ENCODE measurements around the gene HMGN2.
A peak's percentile ranks its signal among the peaks of the same experiment; 100 is the strongest.
"Not testable (repeated sequence)": the region's sequence is repeated elsewhere in the genome, so short reads cannot be mapped to it uniquely, and the experiment has no call there.

Gene HMGN2

GRCh38 chr1:26477446-26478152, 5.4 kb downstream of the HMGN2 start:
- DNase-seq (ENCODE audit: low spot score) = no peak

- DNase-seq (ENCODE audit: low spot score) = no peak
Measured at GRCh38 chr1:26478159-26478558, 5.9 kb downstream of the HMGN2 start.

GRCh38 chr1:26478988-26479387, 6.7 kb downstream of the HMGN2 start:
- no peak for DNase-seq (ENCODE audit: low spot score)

- peak; percentile 13 for DNase-seq (ENCODE audit: low spot score)
Measured at GRCh38 chr1:26482921-26483320, 10.7 kb downstream of the HMGN2 start.

GRCh38 chr1:26483980-26484379, 11.7 kb downstream of the HMGN2 start:
- peak; percentile 14 for DNase-seq (ENCODE audit: low spot score)

- no peak for DNase-seq (ENCODE audit: low spot score)
Measured at GRCh38 chr1:26490155-26490554, 17.9 kb downstream of the HMGN2 start.

- DNase-seq (ENCODE audit: low spot score) = no peak
Measured at GRCh38 chr1:26493267-26493666, 21.0 kb downstream of the HMGN2 start.

GRCh38 chr1:26493938-26494337, 21.7 kb downstream of the HMGN2 start:
- no peak for DNase-seq (ENCODE audit: low spot score)

GRCh38 chr1:26496861-26497260, 24.6 kb downstream of the HMGN2 start:
- DNase-seq (ENCODE audit: low spot score) = no peak

GRCh38 chr1:26498894-26499293, 26.7 kb downstream of the HMGN2 start:
- no peak for DNase-seq (ENCODE audit: low spot score)

- peak; percentile 91 for DNase-seq (ENCODE audit: low spot score)
Measured at GRCh38 chr1:26500488-26501175, 28.4 kb downstream of the HMGN2 start.

GRCh38 chr1:26510711-26511110, 38.5 kb downstream of the HMGN2 start:
- DNase-seq (ENCODE audit: low spot score) = not testable (repeated sequence)

GRCh38 chr1:26515836-26516235, 43.6 kb downstream of the HMGN2 start:
- DNase-seq (ENCODE audit: low spot score) = not testable (repeated sequence)

GRCh38 chr1:26516987-26517765, 44.9 kb downstream of the HMGN2 start:
- DNase-seq (ENCODE audit: low spot score) = no peak

GRCh38 chr1:26517766-26518049, 45.5 kb downstream of the HMGN2 start:
- no peak for DNase-seq (ENCODE audit: low spot score)

GRCh38 chr1:26518355-26518754, 46.1 kb downstream of the HMGN2 start:
- DNase-seq (ENCODE audit: low spot score) = no peak

- no peak for DNase-seq (ENCODE audit: low spot score)
Measured at GRCh38 chr1:26520339-26520738, 48.1 kb downstream of the HMGN2 start.

- no peak for DNase-seq (ENCODE audit: low spot score)
Measured at GRCh38 chr1:26521669-26522030, 49.4 kb downstream of the HMGN2 start.

- no peak for DNase-seq (ENCODE audit: low spot score)
Measured at GRCh38 chr1:26522073-26522472, 49.8 kb downstream of the HMGN2 start.

- no peak for DNase-seq (ENCODE audit: low spot score)
Measured at GRCh38 chr1:26524181-26524580, 51.9 kb downstream of the HMGN2 start.
